ENCODE results near the gene DMWD.
"Not testable (repeated sequence)": the region's sequence is repeated elsewhere in the genome, so short reads cannot be mapped to it uniquely, and the experiment has no call there.

Gene DMWD

DNA sequence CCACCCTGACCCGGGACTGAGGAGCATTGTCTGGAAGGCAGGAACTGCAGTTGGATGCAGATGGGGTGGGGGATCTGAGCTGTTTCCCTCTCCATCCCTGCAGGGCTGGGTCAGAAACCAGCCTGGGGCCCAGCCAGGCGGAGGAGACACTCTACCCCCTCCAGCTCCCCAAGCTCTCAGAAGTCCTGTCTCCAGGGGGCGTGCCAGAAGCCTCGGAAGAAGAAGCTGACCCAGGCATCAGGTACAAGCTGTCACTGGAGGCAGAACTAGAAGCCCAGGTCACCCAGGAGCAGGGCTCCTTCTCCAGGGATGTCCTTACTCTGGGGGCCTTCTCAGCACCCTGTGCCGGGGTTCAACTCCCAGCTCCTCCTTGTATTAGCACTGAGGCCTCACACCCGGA is 39.1 kb downstream of the DMWD start:
- DNase-seq (ENCODE audit: low read depth in 1 of 2, low spot score in 1 of 2) = no peak

DNA sequence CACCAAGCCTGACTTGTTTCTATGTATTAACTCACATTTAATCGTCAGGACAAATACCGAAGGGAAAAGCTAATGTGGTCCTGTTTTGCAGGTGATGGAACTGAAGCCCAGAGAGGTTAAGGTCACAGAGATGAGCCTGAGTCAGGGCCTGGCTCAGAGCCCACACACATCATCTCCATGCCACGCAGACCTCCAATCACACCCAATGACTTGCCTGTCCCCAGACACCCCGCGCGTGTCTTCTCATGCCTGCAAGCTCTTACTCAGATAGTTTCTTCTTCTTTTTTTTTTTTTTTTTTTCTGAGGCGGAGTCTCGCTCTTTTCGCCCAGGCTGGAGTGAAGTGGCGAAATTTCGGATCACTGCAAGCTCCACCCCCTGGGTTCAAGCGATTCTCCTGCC is 40.0 kb downstream of the DMWD start:
- DNase-seq (ENCODE audit: low read depth in 1 of 2, low spot score in 1 of 2) = no peak

DNA sequence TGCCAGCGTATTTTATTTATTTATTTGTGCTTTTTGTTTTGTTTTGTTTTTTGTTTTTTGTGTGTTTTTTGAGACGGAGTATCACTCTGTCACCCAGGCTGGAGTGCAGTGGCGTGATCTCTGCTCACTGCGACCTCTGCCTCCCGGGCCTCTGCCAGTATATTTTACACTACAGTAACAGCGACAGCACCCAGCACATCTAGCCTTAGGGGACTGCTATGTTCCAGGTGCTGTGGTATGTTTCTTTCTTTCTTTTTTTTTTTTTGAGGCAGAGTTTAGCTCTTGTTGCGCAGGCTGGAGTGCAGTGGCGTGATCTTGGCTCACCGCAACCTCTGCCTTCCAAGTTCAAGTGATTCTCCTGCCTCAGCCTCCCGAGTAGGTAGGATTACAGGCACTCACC is 41.2 kb downstream of the DMWD start:
- not testable (repeated sequence) for DNase-seq (ENCODE audit: low read depth in 1 of 2, low spot score in 1 of 2)

DNA sequence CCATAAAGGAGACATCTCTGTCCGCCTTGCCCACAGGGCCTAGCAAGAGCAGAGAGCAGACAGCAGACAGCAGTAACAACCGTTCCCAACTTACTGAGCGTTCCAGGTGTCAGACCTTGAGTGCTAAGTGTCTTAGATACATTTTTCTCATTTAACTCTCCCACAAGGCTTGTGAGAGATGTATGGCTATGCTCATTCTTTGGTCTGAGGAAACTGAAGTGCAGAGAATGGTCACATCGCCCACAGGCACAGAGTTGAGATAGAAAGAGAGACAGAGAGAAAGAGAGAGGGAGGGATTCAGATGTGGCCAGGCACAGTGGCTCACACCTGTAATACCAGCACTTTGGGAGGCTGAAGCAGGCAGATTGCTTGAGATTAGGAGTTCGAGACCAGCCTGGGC is 45.1 kb downstream of the DMWD start:
- no peak for DNase-seq (ENCODE audit: low read depth in 1 of 2, low spot score in 1 of 2)

DNA sequence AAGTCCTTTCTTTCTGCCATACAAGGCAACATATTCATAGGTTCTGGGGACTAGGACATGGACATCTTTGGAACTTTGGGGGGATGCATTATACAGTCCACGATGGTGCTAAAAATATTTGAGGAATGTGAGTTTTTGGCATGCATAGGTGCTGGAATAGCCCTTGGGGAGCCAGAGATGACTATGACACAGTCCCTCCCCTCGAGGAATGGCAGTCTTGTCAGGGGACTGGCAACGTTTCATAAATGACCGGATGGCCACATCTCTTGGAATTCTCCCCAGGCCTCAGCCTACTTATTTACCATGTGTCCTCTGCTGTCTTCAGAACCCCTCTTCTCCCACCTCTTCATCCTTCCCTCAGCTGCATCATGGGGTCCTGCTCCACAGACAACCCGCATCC is 45.8 kb downstream of the DMWD start:
- no peak for DNase-seq (ENCODE audit: low read depth in 1 of 2, low spot score in 1 of 2)

DNA sequence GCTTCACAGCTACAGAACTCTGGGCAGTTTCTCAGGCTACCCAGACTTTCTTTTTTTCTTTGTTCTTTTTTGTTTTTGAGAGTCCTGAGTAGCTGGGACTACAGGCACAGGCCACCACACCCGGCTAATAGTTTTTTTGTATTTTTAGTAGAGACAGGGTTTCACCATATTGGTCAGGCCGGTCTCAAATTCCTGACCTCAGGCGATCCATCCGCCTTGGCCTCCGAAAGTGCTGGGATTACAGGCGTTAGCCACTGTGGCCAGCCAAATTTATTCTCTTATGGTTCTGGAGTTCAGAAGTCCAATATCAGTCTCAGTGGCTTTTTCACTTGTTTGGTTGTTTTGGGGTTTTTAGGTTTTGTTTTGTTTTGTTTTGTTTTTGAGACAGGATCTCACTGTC is 47.0 kb downstream of the DMWD start:
- no peak for DNase-seq (ENCODE audit: low read depth in 1 of 2, low spot score in 1 of 2)

DNA sequence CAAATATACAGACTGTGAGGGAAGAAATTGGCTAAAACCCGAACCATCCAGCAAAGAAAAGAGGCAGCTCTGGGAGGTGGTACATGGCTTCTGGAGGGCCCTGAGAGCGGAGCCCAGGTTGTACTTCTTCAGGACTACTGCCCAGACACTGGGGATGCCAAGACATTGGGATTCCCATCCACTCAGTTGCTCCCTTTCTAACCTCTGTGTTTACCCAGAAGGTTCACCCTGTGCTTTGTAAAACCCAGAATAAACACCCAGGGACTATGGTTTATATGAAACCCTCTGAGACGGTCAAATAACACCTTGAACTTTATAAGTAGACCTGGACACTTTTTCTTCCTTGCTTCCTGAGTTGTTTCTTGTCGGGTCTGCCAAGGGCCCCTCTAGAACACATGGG is 49.7 kb downstream of the DMWD start:
- DNase-seq (ENCODE audit: low read depth in 1 of 2, low spot score in 1 of 2) = no peak

DNA sequence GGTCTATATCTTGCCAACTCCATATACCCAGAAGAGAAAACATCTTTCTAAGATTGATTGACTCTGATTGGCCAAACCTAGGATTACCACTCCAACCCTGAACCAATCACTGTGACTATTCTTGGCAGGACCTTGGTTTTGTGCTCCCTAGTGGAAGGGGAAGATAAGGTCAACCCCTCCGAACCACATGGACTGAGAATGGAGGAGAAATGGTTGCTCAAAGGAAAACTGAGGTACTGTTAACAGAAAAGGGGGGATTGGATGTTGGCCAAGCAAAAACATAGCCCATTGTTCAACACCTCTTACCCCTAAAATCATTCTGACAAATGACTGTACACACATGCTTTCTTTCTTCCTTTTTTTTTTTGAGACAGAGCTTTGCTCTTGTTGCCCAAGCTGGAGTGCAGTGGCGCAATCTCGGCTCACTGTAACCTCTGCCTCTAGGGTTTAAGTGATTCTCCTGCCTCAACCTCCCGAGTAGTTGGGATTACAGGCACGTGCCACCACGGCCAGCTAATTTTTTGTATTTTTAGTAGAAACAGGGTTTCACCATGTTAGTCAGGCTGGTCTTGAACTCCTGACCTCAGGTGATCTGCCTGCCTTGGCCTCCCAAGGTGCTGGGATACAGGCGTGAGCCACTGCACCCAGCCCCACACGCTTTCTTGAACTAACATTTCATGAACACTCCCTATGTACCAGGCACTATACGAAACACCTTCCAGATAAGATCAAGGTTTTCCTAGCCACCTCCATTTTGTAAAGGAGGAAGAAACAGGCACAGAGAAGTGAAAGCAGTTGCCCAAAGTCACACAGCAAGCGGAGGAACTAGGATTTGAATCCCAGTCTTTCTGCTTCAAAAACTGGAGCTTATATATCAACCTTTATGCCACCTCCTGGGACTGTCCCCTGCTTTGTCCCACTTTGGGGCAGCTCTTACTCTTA is 52.9 kb downstream of the DMWD start:
- no peak for DNase-seq (ENCODE audit: low read depth in 1 of 2, low spot score in 1 of 2)

DNA sequence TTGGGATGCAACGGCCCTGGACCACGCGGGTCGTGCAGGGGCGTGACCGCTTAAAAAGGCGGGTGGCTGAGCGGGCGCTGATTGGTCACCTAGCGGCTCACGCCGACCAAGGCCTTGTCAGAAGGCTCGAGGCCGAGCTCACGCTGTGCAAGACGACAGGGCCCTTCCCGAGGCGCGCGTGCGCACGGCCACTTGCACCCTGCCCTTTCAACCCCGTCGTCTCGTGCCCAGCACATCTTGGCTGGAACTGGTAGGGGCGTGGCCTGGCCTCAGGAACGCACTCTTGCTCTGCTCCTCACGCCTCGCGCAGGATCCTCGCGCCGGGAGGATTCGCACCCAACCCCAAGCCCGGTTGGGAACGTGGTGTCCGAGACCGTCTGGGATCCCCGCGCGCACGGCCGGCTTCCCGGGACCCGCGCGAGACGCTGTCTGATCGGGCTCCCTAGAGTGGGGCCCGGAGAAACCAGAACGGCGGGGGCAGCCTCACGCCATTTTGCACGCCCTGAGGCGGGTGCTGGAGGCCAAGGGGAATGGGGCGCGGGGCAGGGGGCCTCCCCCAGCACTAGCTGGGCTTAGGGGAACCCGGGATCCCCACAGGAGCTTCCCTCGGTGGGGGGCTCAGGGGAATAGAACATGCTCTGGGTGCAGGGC is 59.4 kb downstream of the DMWD start, which contains the start of gene MEIOSIN:
TSS of gene MEIOSIN (plus strand) at position 280 of the 651 bp plus-strand sequence. CDS start 1,938 bp downstream, outside the sequence.
- no peak for DNase-seq (ENCODE audit: low read depth in 1 of 2, low spot score in 1 of 2)
